ENCODE results near the gene SIAH2.

DNA sequence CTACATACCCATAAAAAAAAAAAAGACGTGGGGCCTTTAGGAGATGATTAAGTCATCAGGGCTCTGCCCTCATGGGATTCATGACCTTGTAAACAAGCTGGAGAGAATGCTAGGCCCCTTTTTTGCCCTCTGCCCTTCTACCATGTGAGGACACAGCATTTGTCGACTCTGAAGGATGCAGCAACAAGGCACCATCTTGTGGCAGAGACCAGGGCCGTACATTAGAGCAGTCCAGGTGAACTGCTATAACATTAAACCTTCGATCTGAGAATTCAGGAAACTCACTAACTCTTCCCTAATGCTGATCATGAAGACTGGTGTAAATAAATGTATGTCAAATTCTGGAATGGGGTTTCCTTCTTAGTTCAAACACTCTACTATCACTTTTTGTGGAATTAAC is 30.7 kb upstream of the SIAH2 start:
- TF ChIP-seq, protein P1, sequence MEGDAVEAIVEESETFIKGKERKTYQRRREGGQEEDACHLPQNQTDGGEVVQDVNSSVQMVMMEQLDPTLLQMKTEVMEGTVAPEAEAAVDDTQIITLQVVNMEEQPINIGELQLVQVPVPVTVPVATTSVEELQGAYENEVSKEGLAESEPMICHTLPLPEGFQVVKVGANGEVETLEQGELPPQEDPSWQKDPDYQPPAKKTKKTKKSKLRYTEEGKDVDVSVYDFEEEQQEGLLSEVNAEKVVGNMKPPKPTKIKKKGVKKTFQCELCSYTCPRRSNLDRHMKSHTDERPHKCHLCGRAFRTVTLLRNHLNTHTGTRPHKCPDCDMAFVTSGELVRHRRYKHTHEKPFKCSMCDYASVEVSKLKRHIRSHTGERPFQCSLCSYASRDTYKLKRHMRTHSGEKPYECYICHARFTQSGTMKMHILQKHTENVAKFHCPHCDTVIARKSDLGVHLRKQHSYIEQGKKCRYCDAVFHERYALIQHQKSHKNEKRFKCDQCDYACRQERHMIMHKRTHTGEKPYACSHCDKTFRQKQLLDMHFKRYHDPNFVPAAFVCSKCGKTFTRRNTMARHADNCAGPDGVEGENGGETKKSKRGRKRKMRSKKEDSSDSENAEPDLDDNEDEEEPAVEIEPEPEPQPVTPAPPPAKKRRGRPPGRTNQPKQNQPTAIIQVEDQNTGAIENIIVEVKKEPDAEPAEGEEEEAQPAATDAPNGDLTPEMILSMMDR (IDR thresholded peaks at IDR 0.05): no peak
- TF ChIP-seq POLR2A (IDR thresholded peaks at IDR 0.05): no peak

Measured in right lobe of liver (tissue), 4 donors.